Measurements from ENCODE around the gene C2orf80.
"Not testable (repeated sequence)": the region's sequence is repeated elsewhere in the genome, so short reads cannot be mapped to it uniquely, and the experiment has no call there.

C2orf80 gene

GRCh38 chr2:208189810-208190503, at the start of gene C2orf80:
TSS of gene C2orf80 (minus strand) at chr2:208190030. CDS start at chr2:208186986, 3,044 bp downstream.
- DNase-seq (ENCODE audit: low read depth in 2 of 2): no peak

- no peak for DNase-seq (ENCODE audit: low read depth in 2 of 2)
Observed at GRCh38 chr2:208235860-208236259, 46.0 kb upstream of the C2orf80 start.

DNA sequence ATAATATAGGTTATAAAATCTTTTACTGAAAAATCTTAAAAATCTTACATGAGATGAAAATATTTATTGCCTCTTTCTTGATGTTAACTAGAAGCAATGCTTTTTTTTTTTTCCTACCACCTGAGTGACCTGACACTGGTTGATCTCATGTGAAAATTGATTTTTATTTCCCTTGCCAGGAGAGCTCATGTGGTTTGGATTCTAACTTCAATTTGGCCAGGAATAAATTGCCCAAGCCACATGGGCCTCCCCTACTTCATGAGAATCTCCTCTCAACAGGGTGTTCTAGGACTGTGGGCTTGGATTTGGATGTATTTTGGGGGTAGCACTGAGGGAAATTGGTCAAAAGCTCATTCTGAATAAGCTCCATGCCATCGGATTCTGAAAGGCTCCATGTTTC, 45.0 kb upstream of the C2orf80 start:
- DNase-seq (ENCODE audit: low read depth in 2 of 2): no peak

- DNase-seq (ENCODE audit: low read depth in 2 of 2): no peak
Observed at GRCh38 chr2:208228476-208228875, 38.6 kb upstream of the C2orf80 start.

- DNase-seq (ENCODE audit: low read depth in 2 of 2): no peak
Observed at GRCh38 chr2:208227581-208228232, 37.9 kb upstream of the C2orf80 start.

- DNase-seq (ENCODE audit: low read depth in 2 of 2): no peak
Observed at GRCh38 chr2:208224802-208225201, 35.0 kb upstream of the C2orf80 start.

GRCh38 chr2:208222351-208222750, 32.5 kb upstream of the C2orf80 start:
- no peak for DNase-seq (ENCODE audit: low read depth in 2 of 2)

GRCh38 chr2:208221873-208222272, 32.0 kb upstream of the C2orf80 start:
- not testable (repeated sequence) for DNase-seq (ENCODE audit: low read depth in 2 of 2)

GRCh38 chr2:208210688-208211451, 21.0 kb upstream of the C2orf80 start:
- DNase-seq (ENCODE audit: low read depth in 2 of 2): no peak

- DNase-seq (ENCODE audit: low read depth in 2 of 2): no peak
Observed at GRCh38 chr2:208208335-208209085, 18.7 kb upstream of the C2orf80 start.

GRCh38 chr2:208207769-208208168, 17.9 kb upstream of the C2orf80 start:
- DNase-seq (ENCODE audit: low read depth in 2 of 2): no peak

DNA sequence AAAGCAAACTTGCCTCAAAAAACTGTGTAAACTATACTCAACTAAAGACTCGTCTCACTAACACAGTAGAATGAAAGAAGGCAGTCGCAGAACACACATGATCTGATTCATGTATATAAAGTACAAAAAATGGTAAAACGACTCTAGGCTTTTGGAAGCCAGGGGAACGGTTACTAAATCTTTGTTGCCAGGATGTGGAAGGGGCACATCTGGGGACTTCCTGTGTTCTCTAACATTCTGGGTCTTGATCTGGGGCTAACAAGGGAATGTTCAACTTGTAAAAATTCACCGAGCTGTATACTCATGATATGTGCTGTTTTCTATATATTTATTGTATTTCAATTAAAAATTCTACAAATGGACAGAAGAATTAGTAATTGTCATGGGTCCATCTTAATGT, 14.3 kb upstream of the C2orf80 start:
- no peak for DNase-seq (ENCODE audit: low read depth in 2 of 2)

DNA sequence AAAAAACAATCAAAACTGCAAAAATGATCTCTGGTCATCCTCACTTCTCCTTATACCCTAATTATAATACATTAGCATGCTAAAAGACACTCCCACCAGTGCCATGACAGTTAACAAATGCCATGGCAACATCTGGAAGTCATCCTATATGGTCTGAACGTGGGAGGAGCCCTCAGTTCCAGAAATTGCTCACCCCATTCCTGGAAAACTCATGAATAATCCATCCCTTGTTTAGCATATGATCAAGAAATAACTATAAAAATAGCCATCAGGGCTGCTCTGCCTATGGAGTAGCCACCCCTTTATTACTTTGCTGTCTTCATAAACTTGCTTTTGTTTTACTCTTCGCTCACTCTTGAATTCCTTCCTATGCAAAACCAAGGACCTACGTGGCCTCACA, 5.7 kb upstream of the C2orf80 start:
- no peak for DNase-seq (ENCODE audit: low read depth in 2 of 2)

- DNase-seq (ENCODE audit: low read depth in 2 of 2): no peak
Observed at GRCh38 chr2:208192611-208193236, 2.9 kb upstream of the C2orf80 start.

- no peak for DNase-seq (ENCODE audit: low read depth in 2 of 2)
Observed at GRCh38 chr2:208189069-208189809, 591 bp downstream of the C2orf80 start.

DNA sequence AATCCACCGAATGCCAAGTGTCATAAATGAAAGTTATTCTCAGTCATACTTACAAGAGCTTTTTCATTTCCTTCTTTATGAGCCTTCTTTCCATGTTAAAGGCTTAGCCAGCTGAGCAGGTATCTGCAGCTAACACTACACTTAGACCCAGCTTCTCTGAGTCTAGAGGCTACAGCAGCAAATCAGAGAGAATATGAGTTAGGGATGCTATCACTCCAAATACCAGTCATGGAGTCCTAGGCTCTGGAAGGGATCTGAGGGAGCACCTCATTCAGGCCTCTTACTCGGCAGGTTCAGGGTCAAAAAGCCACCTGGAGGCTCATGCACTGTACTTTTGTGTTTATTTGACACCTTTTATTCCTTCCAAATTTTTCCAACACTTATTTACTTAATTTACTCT, 2.9 kb downstream of the C2orf80 start:
- no peak for DNase-seq (ENCODE audit: low read depth in 2 of 2)

DNA sequence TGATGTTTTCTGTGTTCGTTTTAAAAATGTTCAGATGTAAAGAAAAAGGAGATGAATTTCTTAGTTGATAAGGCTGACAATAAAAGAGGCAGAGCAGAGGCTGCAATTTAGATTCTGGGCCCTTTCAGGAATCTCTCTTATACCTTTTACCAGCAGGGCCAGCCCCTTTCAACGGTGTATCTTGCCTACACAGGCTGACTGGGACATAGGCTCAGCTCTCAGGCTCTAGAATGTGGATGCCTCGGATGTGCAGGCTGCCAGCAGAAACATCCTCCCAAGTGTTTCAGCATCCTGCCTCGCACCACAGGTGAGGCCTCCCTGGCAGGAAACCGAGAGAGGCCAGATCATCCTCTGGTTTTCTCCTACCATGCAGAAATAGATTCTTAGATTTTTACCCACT, 3.4 kb downstream of the C2orf80 start:
- no peak for DNase-seq (ENCODE audit: low read depth in 2 of 2)

DNA sequence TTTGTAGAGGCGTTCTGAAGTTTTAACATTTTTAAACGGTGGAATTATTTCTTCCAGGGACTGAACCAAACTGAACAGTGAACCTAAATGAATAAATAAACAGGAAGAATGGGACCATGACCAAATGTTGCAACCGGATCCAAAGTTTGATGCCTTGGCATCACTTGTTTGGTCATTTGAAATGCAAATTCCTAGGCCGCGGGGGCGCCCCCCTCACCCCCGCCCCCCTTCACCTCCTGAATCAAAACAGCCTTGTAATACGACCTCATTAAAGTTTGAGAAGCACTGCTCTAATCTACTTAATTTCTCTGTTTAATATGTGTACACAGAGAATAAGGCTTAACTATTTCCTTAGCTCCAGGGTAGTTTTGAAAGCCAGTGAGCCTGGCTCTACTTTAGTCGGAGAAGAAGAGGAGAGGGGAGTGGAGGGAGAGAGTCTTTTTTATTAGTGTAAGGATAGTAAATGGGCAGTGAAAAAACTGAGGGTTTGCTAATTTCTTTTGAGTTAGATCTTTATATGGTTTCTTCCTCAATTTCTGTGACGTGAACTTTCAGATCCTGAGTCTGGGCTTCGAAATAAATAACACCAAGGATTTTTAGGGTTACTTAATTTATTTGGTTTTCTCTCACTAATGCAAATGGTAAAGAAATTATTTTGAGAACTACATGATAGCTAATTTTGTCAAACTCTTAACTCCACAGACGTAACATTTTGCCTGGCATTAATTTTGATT, 5.7 kb downstream of the C2orf80 start:
- no peak for DNase-seq (ENCODE audit: low read depth in 2 of 2)

DNA sequence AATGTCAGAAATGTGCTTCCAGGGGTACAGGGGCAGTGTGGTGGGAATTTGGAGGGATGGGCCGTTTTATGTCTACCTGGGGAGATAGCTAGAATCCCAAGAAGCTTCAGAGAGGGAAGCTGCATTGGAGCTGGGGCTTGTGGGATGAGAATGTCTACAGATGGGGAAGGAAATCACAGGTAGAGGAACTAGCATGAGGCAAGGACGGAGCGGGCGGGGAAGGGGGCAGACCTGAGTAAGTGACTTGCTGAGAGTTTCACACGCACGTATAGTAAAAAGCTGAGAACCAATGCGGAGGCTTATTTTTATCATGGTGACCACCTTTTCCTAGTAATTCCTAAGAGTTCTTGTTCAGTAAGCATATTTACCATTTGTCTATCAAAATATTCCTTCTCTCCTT, 6.3 kb downstream of the C2orf80 start:
- DNase-seq (ENCODE audit: low read depth in 2 of 2): no peak

DNA sequence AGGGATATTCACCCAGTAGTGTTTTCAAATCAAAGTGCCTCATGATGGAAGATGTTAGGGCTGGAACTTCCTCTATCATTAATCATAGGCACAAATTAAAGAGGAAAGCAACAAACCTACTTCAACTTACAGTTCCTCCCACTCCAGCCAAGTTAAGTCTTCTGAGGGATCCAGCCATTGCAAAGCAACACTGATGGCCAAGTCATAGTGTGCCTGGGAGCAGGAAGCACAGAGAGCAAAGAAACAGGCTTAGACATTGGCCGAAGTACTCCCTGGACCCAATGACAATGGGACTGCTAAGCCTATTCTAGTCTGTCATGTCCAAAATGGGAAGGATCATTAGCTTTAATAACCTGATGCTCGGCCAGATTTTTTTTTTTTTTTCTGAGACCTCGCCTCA, 7.0 kb downstream of the C2orf80 start:
- DNase-seq (ENCODE audit: low read depth in 2 of 2): no peak

Data from stimulated activated CD4-positive, alpha-beta T cell treated with anti-CD3 and anti-CD28 coated beads, Interleukin-15, amount 100 ng/mL, for 48 hours (primary cell).